BLaER1 (cell line): ENCODE results near the gene TMPRSS9.
"Not testable (repeated sequence)": the region's sequence is repeated elsewhere in the genome, so short reads cannot be mapped to it uniquely, and the experiment has no call there.

Source experiments
- H3K27ac ChIP-seq: shearing (Covaris generic); formaldehyde crosslinking; 2 replicates; pipeline ENCODE4 v1.8.1; 2022
- H3K27me3 ChIP-seq: shearing (Covaris generic); formaldehyde crosslinking; 2 replicates; pipeline ENCODE4 v1.8.1; 2022
- H3K36me3 ChIP-seq: shearing (Covaris generic); formaldehyde crosslinking; 2 replicates; pipeline ENCODE4 v1.8.1; 2022
- H3K4me1 ChIP-seq: shearing (Covaris generic); formaldehyde crosslinking; 2 replicates; pipeline ENCODE4 v1.8.1; 2022
- H3K4me2 ChIP-seq: shearing (Covaris generic); formaldehyde crosslinking; 2 replicates; pipeline ENCODE4 v1.8.1; 2022
- H3K4me3 ChIP-seq: shearing (Covaris generic); formaldehyde crosslinking; 2 replicates; pipeline ENCODE4 v1.8.1; 2022
- H3K9ac ChIP-seq: shearing (Covaris generic); formaldehyde crosslinking; 2 replicates; pipeline ENCODE4 v1.8.1; 2022
- H3K9me3 ChIP-seq: shearing (Covaris generic); formaldehyde crosslinking; 2 replicates; pipeline ENCODE4 v1.8.1; 2022
- H4K20me1 ChIP-seq: shearing (Covaris generic); formaldehyde crosslinking; 2 replicates; pipeline ENCODE4 v1.8.1; 2022
- Cebpa-rat ChIP-seq: shearing (Covaris generic); IDR thresholded peaks from 2 replicates; pipeline ENCODE4 v1.8.1; 2022

TMPRSS9 gene

DNA sequence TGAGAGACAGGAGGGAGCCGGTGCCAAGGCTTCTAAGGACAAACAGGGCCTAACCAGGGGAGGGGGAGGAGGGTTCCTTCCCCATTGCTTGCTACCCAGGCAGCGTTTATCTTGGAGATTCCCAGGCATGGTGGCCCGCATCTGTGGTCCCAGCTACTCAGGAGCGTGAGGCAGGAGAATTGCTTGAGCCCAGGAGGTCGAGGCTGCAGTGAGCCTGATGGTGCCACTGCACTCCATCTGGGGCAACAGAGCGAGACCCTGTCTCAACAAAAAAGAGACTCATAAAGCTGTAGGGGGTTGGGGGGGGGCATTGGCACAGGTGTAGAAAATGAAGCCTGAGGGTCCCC lies 55.9 kb downstream of the TMPRSS9 start:
- peak overlapping the region; percentile 57 for H3K27ac ChIP-seq
- H3K4me3 ChIP-seq, result no peak overlapping the region
- H3K4me1 ChIP-seq, result peaks cover 64% of the 10 kb centered on the region
- peaks cover 33% of the 10 kb centered on the region for H3K36me3 ChIP-seq
- H3K4me2 ChIP-seq, result peak overlapping the region; percentile 70
- no peak for TF ChIP-seq Cebpa-rat
- H3K9ac ChIP-seq, result peak overlapping the region; percentile 38; the same call in 1 of the 2 replicates
- peaks cover 8% of the 10 kb centered on the region for H3K9me3 ChIP-seq
- no peaks in the 10 kb centered on the region; the same call in 1 of the 2 replicates for H4K20me1 ChIP-seq
- H3K27me3 ChIP-seq, result no peaks in the 10 kb centered on the region

DNA sequence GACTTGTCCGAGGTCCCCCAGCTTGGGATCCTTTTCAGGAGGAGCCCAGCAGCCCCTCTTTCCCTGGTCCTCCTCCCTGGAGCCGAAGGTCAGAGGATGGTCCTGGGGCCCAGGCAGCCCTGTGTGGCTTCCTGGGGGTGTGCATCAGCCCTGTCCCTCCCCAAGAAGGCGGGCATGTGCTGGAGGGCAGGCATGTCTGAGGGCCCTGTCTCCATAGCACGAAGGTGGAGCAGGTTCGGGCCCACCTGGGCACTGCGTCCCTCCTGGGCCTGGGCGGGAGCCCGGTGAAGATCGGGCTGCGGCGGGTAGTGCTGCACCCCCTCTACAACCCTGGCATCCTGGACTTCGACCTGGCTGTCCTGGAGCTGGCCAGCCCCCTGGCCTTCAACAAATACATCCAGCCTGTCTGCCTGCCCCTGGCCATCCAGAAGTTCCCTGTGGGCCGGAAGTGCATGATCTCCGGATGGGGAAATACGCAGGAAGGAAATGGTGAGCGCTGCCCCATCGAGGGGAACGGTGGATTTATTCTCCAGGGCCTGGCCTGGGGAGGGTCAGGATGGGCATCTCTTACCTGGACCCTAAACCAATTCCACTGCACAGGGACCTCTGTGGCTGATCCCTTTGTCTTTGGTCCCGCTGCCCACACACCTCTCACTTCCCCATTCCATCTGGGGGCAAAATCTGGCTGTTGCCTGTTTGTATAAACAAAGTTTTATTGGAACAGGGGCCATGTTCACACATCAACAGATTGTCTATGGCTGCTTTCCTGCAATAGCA lies 56.4 kb downstream of the TMPRSS9 start:
- no peak overlapping the region for H3K4me3 ChIP-seq
- no peaks in the 10 kb centered on the region; the same call in 1 of the 2 replicates for H4K20me1 ChIP-seq
- H3K27ac ChIP-seq, result peak overlapping the region; percentile 57; the same call in 1 of the 2 replicates
- no peak for TF ChIP-seq Cebpa-rat
- H3K9me3 ChIP-seq, result peaks cover 6% of the 10 kb centered on the region
- peaks cover 33% of the 10 kb centered on the region for H3K36me3 ChIP-seq
- H3K27me3 ChIP-seq, result no peaks in the 10 kb centered on the region
- peaks cover 70% of the 10 kb centered on the region for H3K4me1 ChIP-seq
- H3K9ac ChIP-seq, result peak overlapping the region; percentile 38; the same call in 1 of the 2 replicates
- peak overlapping the region; percentile 70 for H3K4me2 ChIP-seq

DNA sequence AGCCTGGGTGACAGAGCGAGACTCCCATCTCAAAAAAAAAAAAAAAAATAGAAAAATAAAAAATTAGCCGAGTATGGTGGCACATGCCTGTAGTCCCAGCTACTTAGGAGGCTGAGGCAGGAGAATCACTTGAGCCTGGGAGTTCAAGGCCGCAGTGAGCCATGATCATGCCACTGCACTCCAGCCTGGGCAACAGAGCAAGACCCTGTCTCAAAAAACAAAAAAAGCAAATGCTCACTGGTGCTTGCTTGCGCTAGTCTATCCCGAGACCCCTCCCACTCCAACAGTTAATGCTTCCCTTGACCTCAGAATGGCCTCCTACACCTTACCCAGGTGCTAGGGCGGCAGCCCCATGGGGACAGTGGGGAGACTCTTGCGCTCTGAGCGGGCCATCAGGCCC lies 57.4 kb downstream of the TMPRSS9 start:
- not testable (repeated sequence) for H4K20me1 ChIP-seq, H3K27me3 ChIP-seq, H3K9me3 ChIP-seq, H3K9ac ChIP-seq
- peak overlapping the region; percentile 64 for H3K27ac ChIP-seq
- H3K4me3 ChIP-seq, result 0 out of 2 replicates have a peak overlapping the region, but pooled peaks have one; percentile 11
- peaks cover 75% of the 10 kb centered on the region for H3K4me1 ChIP-seq
- peaks cover 33% of the 10 kb centered on the region for H3K36me3 ChIP-seq
- peak overlapping the region; percentile 76 for H3K4me2 ChIP-seq

DNA sequence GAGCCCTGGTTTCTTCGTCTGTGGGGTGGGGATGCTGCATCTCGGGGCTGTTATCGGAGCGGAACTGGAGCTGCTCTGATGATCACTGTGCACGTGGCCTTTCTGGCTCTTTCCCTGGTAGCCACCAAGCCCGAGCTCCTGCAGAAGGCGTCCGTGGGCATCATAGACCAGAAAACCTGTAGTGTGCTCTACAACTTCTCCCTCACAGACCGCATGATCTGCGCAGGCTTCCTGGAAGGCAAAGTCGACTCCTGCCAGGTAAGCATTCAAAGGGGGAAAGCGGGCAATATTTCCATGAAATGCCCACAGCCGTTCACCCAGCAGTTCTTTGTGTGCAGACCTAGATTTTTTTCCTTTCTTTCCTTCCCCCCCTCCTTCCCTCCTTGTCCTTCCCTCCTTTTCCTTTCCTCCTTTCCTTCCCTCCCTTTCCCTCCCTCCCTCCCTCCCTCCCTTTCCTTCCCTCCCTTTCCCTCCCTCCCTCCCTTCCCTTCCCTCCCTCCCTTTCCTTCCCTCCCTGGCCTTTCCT lies 57.9 kb downstream of the TMPRSS9 start:
- Histone ChIP-seq H3K4me2 (peak overlapping the region; percentile 76), H3K9ac (no peak overlapping the region), H4K20me1 (peaks cover 14% of the 10 kb centered on the region; the same call in 1 of the 2 replicates), H3K27ac (peak overlapping the region; percentile 64), H3K4me3 (0 out of 2 replicates have a peak overlapping the region, but pooled peaks have one; percentile 11), H3K36me3 (peaks cover 33% of the 10 kb centered on the region), H3K9me3 (no peaks in the 10 kb centered on the region), H3K27me3 (no peaks in the 10 kb centered on the region), H3K4me1 (peaks cover 75% of the 10 kb centered on the region)
- no peak for TF ChIP-seq Cebpa-rat

DNA sequence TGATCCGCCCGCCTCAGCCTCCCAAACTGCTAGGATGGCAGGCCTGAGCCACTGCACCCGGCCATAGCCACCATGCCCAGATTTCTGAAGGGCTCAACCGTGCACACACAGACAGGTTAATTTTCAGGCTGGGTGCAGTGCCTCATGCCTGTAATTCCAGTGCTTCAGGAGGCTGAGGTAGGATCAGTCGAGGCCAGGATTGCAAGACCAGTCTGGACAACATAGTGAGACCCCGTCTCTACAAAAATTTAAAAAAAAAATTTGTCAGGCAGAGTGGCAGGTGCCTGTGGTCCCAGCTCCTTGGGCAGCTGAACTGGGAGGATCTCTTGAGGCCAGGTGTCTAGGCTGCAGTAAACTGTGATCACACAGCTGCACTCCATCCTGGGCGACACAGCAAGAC lies 59.7 kb downstream of the TMPRSS9 start:
- no peak overlapping the region for H3K27ac ChIP-seq
- H4K20me1 ChIP-seq, result peaks cover 22% of the 10 kb centered on the region
- H3K4me2 ChIP-seq, result peak overlapping the region; percentile 27
- no peaks in the 10 kb centered on the region for H3K27me3 ChIP-seq
- no peak for TF ChIP-seq Cebpa-rat
- no peak overlapping the region for H3K4me3 ChIP-seq
- no peak overlapping the region for H3K9ac ChIP-seq
- no peaks in the 10 kb centered on the region for H3K9me3 ChIP-seq
- peaks cover 82% of the 10 kb centered on the region for H3K4me1 ChIP-seq
- H3K36me3 ChIP-seq, result peaks cover 38% of the 10 kb centered on the region

DNA sequence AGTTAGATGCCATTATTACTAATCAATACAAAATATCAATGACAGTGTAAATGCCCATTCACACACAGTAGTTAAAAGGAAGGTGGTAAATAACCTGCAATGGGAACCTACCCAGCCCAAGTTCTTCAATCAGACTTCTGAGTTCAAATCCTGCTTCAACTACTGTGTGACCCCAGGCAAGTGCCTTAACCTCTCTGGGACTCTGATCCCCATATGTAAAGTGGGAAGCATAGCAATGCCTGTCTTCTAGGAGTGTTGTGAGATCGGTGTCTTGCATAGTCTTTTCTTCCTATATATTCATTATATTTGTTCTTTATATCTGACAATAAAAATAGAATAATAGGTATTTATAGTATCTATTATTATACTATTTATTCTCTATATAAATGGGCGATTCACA lies 60.4 kb downstream of the TMPRSS9 start:
- H3K27me3 ChIP-seq, result no peaks in the 10 kb centered on the region
- H4K20me1 ChIP-seq, result peaks cover 29% of the 10 kb centered on the region
- H3K27ac ChIP-seq, result no peak overlapping the region
- H3K4me1 ChIP-seq, result peaks cover 85% of the 10 kb centered on the region
- peaks cover 40% of the 10 kb centered on the region for H3K36me3 ChIP-seq
- no peak overlapping the region for H3K4me3 ChIP-seq
- H3K4me2 ChIP-seq, result no peak overlapping the region; the same call in 1 of the 2 replicates
- H3K9me3 ChIP-seq, result no peaks in the 10 kb centered on the region
- H3K9ac ChIP-seq, result no peak overlapping the region
- TF ChIP-seq Cebpa-rat, result no peak

DNA sequence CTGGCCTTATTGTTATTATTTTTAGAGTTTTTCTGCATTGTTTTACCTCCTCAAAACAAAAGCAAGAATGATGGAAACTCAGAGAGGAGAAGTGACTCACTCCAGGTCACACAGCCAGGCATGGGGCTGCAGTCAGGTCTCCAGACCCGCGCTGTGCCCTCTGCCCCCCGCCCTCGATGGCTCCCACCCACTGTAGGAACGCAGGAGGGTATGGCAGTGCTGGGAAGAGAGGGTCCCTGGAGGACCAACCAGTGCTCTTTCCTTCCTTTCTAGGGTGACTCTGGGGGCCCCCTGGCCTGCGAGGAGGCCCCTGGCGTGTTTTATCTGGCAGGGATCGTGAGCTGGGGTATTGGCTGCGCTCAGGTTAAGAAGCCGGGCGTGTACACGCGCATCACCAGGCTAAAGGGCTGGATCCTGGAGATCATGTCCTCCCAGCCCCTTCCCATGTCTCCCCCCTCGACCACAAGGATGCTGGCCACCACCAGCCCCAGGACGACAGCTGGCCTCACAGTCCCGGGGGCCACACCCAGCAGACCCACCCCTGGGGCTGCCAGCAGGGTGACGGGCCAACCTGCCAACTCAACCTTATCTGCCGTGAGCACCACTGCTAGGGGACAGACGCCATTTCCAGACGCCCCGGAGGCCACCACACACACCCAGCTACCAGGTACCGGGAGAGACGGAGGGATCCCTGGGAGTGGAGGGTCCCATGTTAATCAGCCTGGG lies 61.7 kb downstream of the TMPRSS9 start:
- peaks cover 41% of the 10 kb centered on the region for H4K20me1 ChIP-seq
- H3K4me3 ChIP-seq, result no peak overlapping the region
- H3K4me1 ChIP-seq, result peaks cover 84% of the 10 kb centered on the region
- H3K27ac ChIP-seq, result peak overlapping the region; percentile 88
- TF ChIP-seq Cebpa-rat, result no peak
- peak overlapping the region; percentile 98 for H3K4me2 ChIP-seq
- H3K27me3 ChIP-seq, result no peaks in the 10 kb centered on the region
- peak overlapping the region; percentile 71 for H3K9ac ChIP-seq
- no peaks in the 10 kb centered on the region for H3K9me3 ChIP-seq
- peaks cover 37% of the 10 kb centered on the region for H3K36me3 ChIP-seq

DNA sequence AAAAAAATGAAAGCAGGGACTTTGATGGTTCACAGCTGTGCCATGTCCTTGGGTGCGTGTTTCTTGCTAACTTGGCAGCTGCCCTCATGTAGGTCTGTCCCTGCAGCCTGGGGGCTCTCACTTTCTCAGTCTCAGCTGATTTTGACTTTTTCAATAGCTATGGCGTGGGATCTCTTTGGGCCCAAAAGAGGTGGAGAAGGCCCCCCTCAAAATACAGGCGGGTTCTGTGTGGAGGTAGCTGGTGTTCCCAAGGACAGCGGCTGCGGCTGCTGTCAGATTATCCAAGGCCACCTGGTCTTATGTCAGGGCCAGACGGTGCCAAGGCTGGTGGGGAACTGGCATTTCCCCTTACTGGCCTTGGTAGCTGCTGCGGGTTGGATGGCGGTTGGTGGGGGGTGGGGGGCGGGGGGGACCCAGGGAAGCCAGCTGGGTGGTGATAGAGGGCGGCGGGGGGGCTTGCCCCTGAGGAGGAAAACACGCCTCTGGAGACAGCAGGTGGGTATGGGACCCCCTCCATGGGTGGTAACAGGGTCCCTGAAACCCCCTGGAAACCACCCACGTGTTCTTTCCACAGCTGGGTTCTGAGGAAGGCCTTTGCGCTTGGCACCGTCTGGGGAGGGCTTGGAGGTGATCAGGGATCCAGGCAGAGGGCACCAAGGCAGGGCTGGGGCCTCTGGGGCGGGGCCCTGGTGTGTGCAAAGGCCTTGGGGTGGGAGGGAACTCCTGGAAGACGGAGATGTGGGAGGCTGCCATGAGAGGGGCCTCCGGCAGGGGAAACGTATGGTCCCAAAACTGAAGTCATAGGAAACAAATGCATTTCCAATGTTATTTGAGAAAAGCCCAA lies 63.2 kb downstream of the TMPRSS9 start:
- peak overlapping the region; percentile 59 for H3K4me3 ChIP-seq
- H3K4me2 ChIP-seq, result peak overlapping the region; percentile 98
- no peak for TF ChIP-seq Cebpa-rat
- peaks cover 75% of the 10 kb centered on the region for H3K4me1 ChIP-seq
- H3K9me3 ChIP-seq, result no peaks in the 10 kb centered on the region
- no peaks in the 10 kb centered on the region for H3K27me3 ChIP-seq
- H3K36me3 ChIP-seq, result peaks cover 35% of the 10 kb centered on the region
- peaks cover 45% of the 10 kb centered on the region for H4K20me1 ChIP-seq
- H3K9ac ChIP-seq, result peak overlapping the region; percentile 73
- peak overlapping the region; percentile 89 for H3K27ac ChIP-seq
